ENCODE results near the gene CYRIA.

GRCh38 chr2:16671760-16672159 is 6.1 kb upstream of the CYRIA start:
- TF ChIP-seq POLR2A (IDR thresholded peaks at IDR 0.05) (no peak), CTCF (IDR thresholded peaks at IDR 0.05) (no peak)
